Activated naive CD4-positive, alpha-beta T cell treated with anti-CD3 and anti-CD28 coated beads for 36 hours (primary cell): ENCODE measurements around the gene TNRC6C. TPM values are rescaled to one million over a fixed set of nuclear protein-coding genes. Genes with fewer than 3 reads are reported as not detected.

ENCODE experiments used
- CTCF ChIA-PET: fragments of 350-600 bp; sonication (Branson Sonifier 250); formaldehyde crosslinking; loops from one replicate; lab custom pipeline; 2021; ENCODE audit warnings: antibody characterized with exemption; lab: Charles Lee
- DNase-seq: peaks from one replicate; pipeline ENCODE4 v3.0.0-alpha.2; 2020
- H3K27ac Mint-ChIP-seq: one replicate; pipeline ENCODE4 v1.8.0; 2021; ENCODE audit warnings: mild to moderate bottlenecking, mixed read lengths
- H3K27me3 Mint-ChIP-seq: one replicate; pipeline ENCODE4 v1.8.0; 2021; ENCODE audit warnings: low read depth, mixed read lengths
- H3K36me3 Mint-ChIP-seq: one replicate; pipeline ENCODE4 v1.8.0; 2021; ENCODE audit warnings: low read depth, mixed read lengths
- H3K4me1 Mint-ChIP-seq: one replicate; pipeline ENCODE4 v1.8.0; 2021; ENCODE audit warnings: low read depth, mixed read lengths
- H3K4me3 Mint-ChIP-seq: one replicate; pipeline ENCODE4 v1.8.0; 2021; ENCODE audit warnings: mild to moderate bottlenecking, moderate library complexity, mixed read lengths
- H3K9me3 Mint-ChIP-seq: one replicate; pipeline ENCODE4 v1.8.0; 2021; ENCODE audit warnings: mixed read lengths
- intact Hi-C: fragments of 100-400 bp; cut with micrococcal nuclease; formaldehyde crosslinking; loops from one replicate; pipeline ENCODE4 v1.15.1; 2023
- total RNA-seq, 2 experiments: library from RNA; stranded (reverse); gene quantifications; one replicate each; pipeline ENCODE4 v1.2.3, GENCODE V29; 2021

Gene TNRC6C, protein sequence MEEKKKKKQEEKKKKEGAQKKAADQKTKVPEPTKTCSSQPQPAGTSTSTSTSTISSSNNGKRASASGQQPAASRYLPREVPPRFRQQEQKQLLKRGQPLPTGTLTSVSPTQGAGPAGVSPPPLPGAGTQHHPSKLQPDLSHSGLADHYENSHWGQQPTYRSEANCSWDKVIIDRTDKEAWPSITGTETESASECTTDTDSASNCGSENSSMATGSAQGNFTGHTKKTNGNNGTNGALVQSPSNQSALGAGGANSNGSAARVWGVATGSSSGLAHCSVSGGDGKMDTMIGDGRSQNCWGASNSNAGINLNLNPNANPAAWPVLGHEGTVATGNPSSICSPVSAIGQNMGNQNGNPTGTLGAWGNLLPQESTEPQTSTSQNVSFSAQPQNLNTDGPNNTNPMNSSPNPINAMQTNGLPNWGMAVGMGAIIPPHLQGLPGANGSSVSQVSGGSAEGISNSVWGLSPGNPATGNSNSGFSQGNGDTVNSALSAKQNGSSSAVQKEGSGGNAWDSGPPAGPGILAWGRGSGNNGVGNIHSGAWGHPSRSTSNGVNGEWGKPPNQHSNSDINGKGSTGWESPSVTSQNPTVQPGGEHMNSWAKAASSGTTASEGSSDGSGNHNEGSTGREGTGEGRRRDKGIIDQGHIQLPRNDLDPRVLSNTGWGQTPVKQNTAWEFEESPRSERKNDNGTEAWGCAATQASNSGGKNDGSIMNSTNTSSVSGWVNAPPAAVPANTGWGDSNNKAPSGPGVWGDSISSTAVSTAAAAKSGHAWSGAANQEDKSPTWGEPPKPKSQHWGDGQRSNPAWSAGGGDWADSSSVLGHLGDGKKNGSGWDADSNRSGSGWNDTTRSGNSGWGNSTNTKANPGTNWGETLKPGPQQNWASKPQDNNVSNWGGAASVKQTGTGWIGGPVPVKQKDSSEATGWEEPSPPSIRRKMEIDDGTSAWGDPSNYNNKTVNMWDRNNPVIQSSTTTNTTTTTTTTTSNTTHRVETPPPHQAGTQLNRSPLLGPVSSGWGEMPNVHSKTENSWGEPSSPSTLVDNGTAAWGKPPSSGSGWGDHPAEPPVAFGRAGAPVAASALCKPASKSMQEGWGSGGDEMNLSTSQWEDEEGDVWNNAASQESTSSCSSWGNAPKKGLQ (N-terminal part only)
- 10 to 100 TPM; 11.4 to 12.8 TPM for total RNA-seq

DNA sequence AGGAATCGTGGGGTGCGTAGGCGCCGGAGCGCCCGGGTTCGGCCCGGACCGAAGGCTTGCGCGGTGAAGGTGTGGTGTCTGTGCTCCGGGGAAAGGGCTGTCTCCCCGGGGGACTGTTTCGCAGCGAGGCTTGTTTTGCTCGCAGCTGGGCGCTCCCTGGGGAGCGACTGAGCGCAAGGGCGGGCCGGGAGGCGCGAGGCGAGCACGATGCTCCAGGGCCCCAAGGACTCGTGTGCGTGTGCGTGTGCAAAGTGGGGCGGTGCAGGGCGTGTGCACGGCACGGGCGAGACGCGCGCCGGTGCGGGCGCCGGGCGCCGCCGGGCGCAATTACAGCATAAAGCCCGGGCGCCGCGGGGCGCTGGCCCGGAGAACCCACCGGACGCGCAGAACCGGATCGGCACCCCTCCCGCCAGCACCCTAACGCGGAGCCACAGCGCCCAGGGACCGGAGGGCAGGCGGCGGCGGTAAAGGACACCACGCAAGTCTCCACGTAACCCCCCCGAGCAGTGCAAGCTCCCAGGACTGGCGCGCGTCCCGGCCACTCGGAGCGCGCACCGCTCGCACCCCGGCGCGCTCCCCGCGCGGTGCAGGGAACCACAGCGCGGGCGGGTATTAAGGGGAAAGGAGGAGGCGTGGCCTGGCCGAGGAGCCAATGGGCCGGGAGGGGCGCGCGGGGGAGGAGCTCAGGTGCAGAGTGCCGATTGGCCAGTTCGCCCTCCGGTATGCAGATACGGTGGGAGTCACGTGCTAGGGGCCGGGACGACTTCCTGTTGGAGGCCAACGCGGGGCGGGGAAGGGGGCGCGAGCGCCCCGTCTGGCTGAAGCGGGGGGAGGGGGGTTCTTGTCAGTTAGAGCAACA, at the start of gene TNRC6C:
Gene TNRC6C (plus strand): TSS at position 847 of the 859 bp plus-strand sequence. CDS start 45,504 bp downstream, outside the sequence.
- peaks cover 4% of the 10 kb centered on the region for H3K27me3 Mint-ChIP-seq
- no peaks in the 10 kb centered on the region for H3K36me3 Mint-ChIP-seq
- peak within 1 kb of the TSS; percentile 84 for H3K27ac Mint-ChIP-seq
- H3K9me3 Mint-ChIP-seq: no peaks in the 10 kb centered on the region
- CTCF ChIA-PET: interaction anchor here (0.6 to 2.7 kb wide), 7 partner anchors 14 to 274 kb away, joined by 3 to 21 read pairs (median 4); no protein-coding TSS in a partner anchor
- DNase-seq: peak; percentile 100
- peaks cover 32% of the 10 kb centered on the region for H3K4me1 Mint-ChIP-seq
- H3K4me3 Mint-ChIP-seq: peak within 1 kb of the TSS; percentile 89
- intact Hi-C loops: loop anchor here (1.0 to 5.0 kb wide), 7 partner anchors 57 to 291 kb away; partner anchors contain the start of gene TMC6

GRCh38 chr17:77909236-77909635, 49.3 kb upstream of the TNRC6C start:
- Mint-ChIP-seq H3K4me1 (no peaks in the 10 kb centered on the region), H3K27ac (no peak overlapping the region), H3K27me3 (peaks cover 2% of the 10 kb centered on the region), H3K9me3 (no peaks in the 10 kb centered on the region), H3K36me3 (no peaks in the 10 kb centered on the region), H3K4me3 (no peak overlapping the region)
- intact Hi-C loops: no loop called here
- CTCF ChIA-PET: no interaction called here
- no peak for DNase-seq

DNA sequence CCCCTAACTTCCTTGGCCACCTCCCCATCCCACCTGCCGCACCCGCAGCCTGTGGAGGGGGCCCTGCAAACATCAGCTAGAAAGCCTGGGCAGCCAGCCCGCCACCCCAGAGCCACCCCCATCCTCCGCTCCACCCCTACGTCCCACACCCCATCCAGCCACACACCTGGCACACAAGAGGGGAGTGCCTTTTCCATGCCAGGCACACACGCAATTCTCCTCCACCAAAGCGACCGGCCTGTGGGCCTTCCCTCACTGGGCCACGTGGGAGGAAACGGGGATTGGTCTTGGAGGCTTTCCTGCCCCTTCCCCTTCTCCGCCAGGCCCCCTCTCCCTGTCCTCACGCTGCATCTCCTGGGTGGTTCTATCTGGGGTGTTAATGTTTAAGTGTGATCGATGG, 48.7 kb upstream of the TNRC6C start:
- intact Hi-C loops: no loop called here
- Mint-ChIP-seq H3K27me3 (peaks cover 6% of the 10 kb centered on the region), H3K27ac (no peak overlapping the region), H3K9me3 (no peaks in the 10 kb centered on the region), H3K4me1 (no peaks in the 10 kb centered on the region), H3K36me3 (no peaks in the 10 kb centered on the region), H3K4me3 (no peak overlapping the region)
- DNase-seq: no peak
- CTCF ChIA-PET: no interaction called here

- DNase-seq: peak; percentile 42
- Mint-ChIP-seq H3K4me3 (no peak overlapping the region), H3K4me1 (peaks cover 12% of the 10 kb centered on the region), H3K27me3 (peaks cover 28% of the 10 kb centered on the region), H3K9me3 (no peaks in the 10 kb centered on the region), H3K27ac (no peak overlapping the region), H3K36me3 (no peaks in the 10 kb centered on the region)
- intact Hi-C loops: loop anchor here (1.0 kb wide), 1 partner anchor 99 kb away; no protein-coding TSS in a partner anchor
- CTCF ChIA-PET: interaction anchor here (0.6 to 2.5 kb wide), 2 partner anchors 23 to 99 kb away, joined by 3 to 14 read pairs; no protein-coding TSS in a partner anchor
Observed at GRCh38 chr17:77914385-77915254, 43.9 kb upstream of the TNRC6C start.

- no peaks in the 10 kb centered on the region for H3K36me3 Mint-ChIP-seq
Observed at GRCh38 chr17:77915594-77916021, 42.9 kb upstream of the TNRC6C start.

DNA sequence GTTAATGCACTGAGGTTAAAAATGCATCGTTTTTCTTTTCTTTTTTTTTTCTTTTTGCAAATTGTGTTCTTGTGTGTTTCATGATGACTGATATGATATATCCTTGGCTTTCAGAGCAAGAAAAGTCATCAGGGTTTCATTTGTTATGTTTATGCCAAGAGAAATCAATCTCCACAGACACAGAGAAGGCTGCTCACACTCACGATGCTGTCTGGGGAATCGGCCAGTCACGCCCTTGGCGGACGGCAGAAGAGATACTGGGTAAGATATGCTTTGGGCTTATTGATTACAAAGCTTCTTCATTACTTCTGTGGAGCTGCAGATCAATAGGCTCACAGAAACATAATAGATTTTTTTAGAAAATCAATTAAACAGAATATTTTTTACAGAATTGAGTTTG, 42.2 kb upstream of the TNRC6C start:
- peaks cover 28% of the 10 kb centered on the region for H3K27me3 Mint-ChIP-seq
- no peak overlapping the region for H3K27ac Mint-ChIP-seq
- H3K36me3 Mint-ChIP-seq: no peaks in the 10 kb centered on the region
- peaks cover 12% of the 10 kb centered on the region for H3K4me1 Mint-ChIP-seq
- intact Hi-C loops: no loop called here
- H3K4me3 Mint-ChIP-seq: no peak overlapping the region
- CTCF ChIA-PET: interaction anchor here (0.5 to 2.5 kb wide), 4 partner anchors 13 to 227 kb away, joined by 3 to 14 read pairs (median 5); no protein-coding TSS in a partner anchor
- DNase-seq: no peak
- H3K9me3 Mint-ChIP-seq: no peaks in the 10 kb centered on the region

More at GRCh38 chr17:77915594-77916021, 42.9 kb upstream of the TNRC6C start:
- Mint-ChIP-seq H3K4me1 (peaks cover 12% of the 10 kb centered on the region), H3K27me3 (peaks cover 28% of the 10 kb centered on the region), H3K4me3 (no peak overlapping the region), H3K27ac (no peak overlapping the region), H3K9me3 (no peaks in the 10 kb centered on the region)
- intact Hi-C loops: loop anchor here (1.0 kb wide), 1 partner anchor 98 kb away; no protein-coding TSS in a partner anchor
- CTCF ChIA-PET: interaction anchor here (2.5 kb wide), 1 partner anchor 98 kb away, joined by 14 read pairs; no protein-coding TSS in a partner anchor
- DNase-seq: no peak

GRCh38 chr17:77916703-77917481, 41.6 kb upstream of the TNRC6C start:
- DNase-seq: peak; percentile 23
- Mint-ChIP-seq H3K9me3 (no peaks in the 10 kb centered on the region), H3K4me1 (peaks cover 12% of the 10 kb centered on the region), H3K27ac (no peak overlapping the region), H3K36me3 (no peaks in the 10 kb centered on the region), H3K4me3 (peak overlapping the region; percentile 16), H3K27me3 (peaks cover 28% of the 10 kb centered on the region)
- intact Hi-C loops: no loop called here
- CTCF ChIA-PET: interaction anchor here (0.5 to 2.5 kb wide), 4 partner anchors 13 to 228 kb away, joined by 3 to 14 read pairs (median 5); no protein-coding TSS in a partner anchor

DNA sequence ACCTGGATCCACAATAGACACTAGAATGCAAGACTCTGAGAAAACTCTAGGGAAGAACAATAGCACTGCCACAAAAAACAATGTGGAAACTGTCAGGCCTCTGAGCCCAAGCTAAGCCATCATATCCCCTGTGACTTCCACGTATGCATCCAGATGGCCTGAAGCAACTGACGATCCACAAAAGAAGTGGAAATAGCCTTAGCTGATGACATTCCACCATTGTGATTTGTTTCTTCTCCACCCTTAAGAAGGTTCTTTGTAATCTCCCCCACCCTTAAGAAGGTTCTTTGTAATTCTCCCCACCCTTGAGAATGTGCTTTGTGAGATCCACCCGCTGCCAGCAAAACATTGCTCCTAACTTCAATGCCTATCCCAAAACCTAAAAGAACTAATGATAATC, 39.2 kb upstream of the TNRC6C start:
- DNase-seq: no peak
- CTCF ChIA-PET: no interaction called here
- Mint-ChIP-seq H3K27me3 (peaks cover 25% of the 10 kb centered on the region), H3K27ac (no peak overlapping the region), H3K9me3 (no peaks in the 10 kb centered on the region), H3K36me3 (no peaks in the 10 kb centered on the region), H3K4me1 (peaks cover 12% of the 10 kb centered on the region), H3K4me3 (no peak overlapping the region)
- intact Hi-C loops: no loop called here

GRCh38 chr17:77923135-77923534, 35.4 kb upstream of the TNRC6C start:
- CTCF ChIA-PET: no interaction called here
- Mint-ChIP-seq H3K4me1 (peaks cover 4% of the 10 kb centered on the region), H3K4me3 (no peak overlapping the region), H3K36me3 (no peaks in the 10 kb centered on the region), H3K27me3 (peaks cover 2% of the 10 kb centered on the region), H3K27ac (no peak overlapping the region), H3K9me3 (no peaks in the 10 kb centered on the region)
- intact Hi-C loops: no loop called here
- no peak for DNase-seq
